Gastrocnemius medialis (tissue), 4 donors: ENCODE data around the gene SEC23IP.

Experiments used
- POLR2A ChIP-seq, 2 donors: fragments of 450-650 bp; IDR thresholded peaks; one replicate each; pipeline ENCODE4 v1.6.1; 2017; ENCODE audit warnings: antibody characterized with exemption in 2 of 2, mild to moderate bottlenecking in 2 of 2, moderate library complexity in 2 of 2
- TF ChIP-seq, protein P1 (sequence below), 5 experiments: fragments of 450-650 bp in 3 of 5; fragments of 200-600 bp in 2 of 5; sonication (generic) in 2 of 5; IDR thresholded peaks in 4 of 5; conservative IDR thresholded peaks in 1 of 5; 1 replicate in 4 of 5; 2 replicates in 1 of 5; pipeline ENCODE4 v1.5.1; 2016 to 2019; ENCODE audit warnings: antibody characterized with exemption in 5 of 5, mild to moderate bottlenecking in 3 of 5, moderate library complexity in 3 of 5

DNA sequence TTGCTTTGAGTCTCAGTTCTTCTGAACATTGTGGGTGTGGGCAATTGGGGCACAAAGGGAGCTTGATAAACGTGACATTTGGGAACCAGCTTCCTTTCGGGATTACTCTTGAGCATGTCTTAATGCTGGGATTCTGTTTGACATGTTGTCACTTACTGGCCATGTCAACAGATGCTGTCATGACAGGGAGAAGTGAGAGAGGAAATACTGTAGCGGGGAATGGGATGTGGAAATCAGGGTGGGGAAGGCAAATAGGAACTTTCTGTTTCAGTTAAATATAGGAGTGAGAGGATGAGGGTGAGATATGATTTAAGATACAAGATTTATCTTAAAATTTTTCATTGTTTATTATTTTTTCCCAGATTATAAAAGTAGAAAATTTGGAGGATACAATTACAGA is 83.9 kb downstream of the SEC23IP start:
- TF ChIP-seq POLR2A (IDR thresholded peaks at IDR 0.05) = no peak
- TF ChIP-seq, protein P1, sequence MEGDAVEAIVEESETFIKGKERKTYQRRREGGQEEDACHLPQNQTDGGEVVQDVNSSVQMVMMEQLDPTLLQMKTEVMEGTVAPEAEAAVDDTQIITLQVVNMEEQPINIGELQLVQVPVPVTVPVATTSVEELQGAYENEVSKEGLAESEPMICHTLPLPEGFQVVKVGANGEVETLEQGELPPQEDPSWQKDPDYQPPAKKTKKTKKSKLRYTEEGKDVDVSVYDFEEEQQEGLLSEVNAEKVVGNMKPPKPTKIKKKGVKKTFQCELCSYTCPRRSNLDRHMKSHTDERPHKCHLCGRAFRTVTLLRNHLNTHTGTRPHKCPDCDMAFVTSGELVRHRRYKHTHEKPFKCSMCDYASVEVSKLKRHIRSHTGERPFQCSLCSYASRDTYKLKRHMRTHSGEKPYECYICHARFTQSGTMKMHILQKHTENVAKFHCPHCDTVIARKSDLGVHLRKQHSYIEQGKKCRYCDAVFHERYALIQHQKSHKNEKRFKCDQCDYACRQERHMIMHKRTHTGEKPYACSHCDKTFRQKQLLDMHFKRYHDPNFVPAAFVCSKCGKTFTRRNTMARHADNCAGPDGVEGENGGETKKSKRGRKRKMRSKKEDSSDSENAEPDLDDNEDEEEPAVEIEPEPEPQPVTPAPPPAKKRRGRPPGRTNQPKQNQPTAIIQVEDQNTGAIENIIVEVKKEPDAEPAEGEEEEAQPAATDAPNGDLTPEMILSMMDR (IDR thresholded peaks at IDR 0.05 in 4 of 5, conservative IDR thresholded peaks at IDR 0.05 in 1 of 5) = no peak
